ENCODE results near the gene TIGD1. TPM values are rescaled to one million over a fixed set of nuclear protein-coding genes. Genes with fewer than 3 reads are reported as not detected.
"Not testable (repeated sequence)": the region's sequence is repeated elsewhere in the genome, so short reads cannot be mapped to it uniquely, and the experiment has no call there.

TIGD1 gene
- total and polyA plus RNA-seq, 3 donors from 2014 or later: 6.8 to 9.4 (median 9.2) TPM

DNA sequence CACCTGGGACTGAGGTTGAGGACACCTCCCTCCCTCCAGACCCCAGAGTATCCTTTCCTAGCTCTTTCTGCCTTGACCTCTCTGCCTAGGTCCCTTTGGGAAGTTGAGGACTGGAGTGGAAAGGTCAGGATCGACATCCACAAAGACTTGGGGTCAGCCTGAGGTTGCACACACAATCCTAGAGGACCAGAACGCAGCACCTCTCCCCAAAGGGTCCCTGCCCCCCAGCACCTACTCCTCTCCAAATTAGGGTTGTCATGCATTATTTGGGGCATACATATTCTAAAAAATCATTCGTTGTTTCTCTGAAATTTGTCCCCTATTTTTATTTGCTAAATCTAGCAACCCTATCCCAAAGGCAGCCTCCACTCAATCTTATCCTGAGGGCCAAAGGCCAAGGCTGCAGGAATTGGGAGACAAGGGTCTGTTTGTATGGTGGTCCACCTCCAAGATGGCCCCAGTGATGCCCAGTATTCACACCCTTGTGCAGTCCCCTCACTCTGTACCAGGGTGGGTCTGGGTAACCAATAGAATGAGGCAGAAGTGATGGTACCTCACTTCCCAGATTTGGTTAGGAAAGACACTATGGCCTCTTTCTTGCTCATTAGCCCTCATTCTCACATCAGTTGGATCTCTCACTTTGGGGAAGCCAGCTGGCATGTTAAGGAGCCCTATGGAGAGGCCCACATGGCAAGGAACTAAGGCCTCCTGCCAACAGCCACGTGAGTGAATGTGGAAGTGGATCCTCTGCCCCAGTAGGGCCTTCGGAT is 14.4 kb downstream of the TIGD1 start:
- Histone ChIP-seq H3K4me1 (no peaks in the 10 kb centered on the region), H3K4me3 (no peak overlapping the region), H3K27me3 (no peaks in the 10 kb centered on the region), H3K27ac (no peak overlapping the region), H3K9me3 (no peaks in the 10 kb centered on the region), H3K36me3 (ENCODE audit: low read depth, missing control alignments) (no peaks in the 10 kb centered on the region)
- DNase-seq: no peak
- intact Hi-C loops (cut with DNase I; ENCODE audit: low total_unique reads): no loop called here
- 89 to 94% methylated on average over 5 of the region's 5 CpGs for WGBS, 2 donors
- TF ChIP-seq POLR2A (IDR thresholded peaks at IDR 0.05): no peak
- TF ChIP-seq, protein P1, sequence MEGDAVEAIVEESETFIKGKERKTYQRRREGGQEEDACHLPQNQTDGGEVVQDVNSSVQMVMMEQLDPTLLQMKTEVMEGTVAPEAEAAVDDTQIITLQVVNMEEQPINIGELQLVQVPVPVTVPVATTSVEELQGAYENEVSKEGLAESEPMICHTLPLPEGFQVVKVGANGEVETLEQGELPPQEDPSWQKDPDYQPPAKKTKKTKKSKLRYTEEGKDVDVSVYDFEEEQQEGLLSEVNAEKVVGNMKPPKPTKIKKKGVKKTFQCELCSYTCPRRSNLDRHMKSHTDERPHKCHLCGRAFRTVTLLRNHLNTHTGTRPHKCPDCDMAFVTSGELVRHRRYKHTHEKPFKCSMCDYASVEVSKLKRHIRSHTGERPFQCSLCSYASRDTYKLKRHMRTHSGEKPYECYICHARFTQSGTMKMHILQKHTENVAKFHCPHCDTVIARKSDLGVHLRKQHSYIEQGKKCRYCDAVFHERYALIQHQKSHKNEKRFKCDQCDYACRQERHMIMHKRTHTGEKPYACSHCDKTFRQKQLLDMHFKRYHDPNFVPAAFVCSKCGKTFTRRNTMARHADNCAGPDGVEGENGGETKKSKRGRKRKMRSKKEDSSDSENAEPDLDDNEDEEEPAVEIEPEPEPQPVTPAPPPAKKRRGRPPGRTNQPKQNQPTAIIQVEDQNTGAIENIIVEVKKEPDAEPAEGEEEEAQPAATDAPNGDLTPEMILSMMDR (IDR thresholded peaks at IDR 0.05): no peak

GRCh38 chr2:232534940-232535651 is 15.3 kb downstream of the TIGD1 start:
- no peak overlapping the region for H3K4me3 ChIP-seq
- intact Hi-C loops (cut with DNase I; ENCODE audit: low total_unique reads): no loop called here
- no peak overlapping the region for H3K27ac ChIP-seq
- no peaks in the 10 kb centered on the region for H3K9me3 ChIP-seq
- no peaks in the 10 kb centered on the region for H3K36me3 ChIP-seq (ENCODE audit: low read depth, missing control alignments)
- 85 to 86% methylated on average over 12 of the region's 14 CpGs for WGBS, 2 donors
- TF ChIP-seq POLR2A (IDR thresholded peaks at IDR 0.05): no peak
- TF ChIP-seq, protein P1 (IDR thresholded peaks at IDR 0.05): no peak
- H3K4me1 ChIP-seq: no peaks in the 10 kb centered on the region
- H3K27me3 ChIP-seq: no peaks in the 10 kb centered on the region
- DNase-seq: no peak

DNA sequence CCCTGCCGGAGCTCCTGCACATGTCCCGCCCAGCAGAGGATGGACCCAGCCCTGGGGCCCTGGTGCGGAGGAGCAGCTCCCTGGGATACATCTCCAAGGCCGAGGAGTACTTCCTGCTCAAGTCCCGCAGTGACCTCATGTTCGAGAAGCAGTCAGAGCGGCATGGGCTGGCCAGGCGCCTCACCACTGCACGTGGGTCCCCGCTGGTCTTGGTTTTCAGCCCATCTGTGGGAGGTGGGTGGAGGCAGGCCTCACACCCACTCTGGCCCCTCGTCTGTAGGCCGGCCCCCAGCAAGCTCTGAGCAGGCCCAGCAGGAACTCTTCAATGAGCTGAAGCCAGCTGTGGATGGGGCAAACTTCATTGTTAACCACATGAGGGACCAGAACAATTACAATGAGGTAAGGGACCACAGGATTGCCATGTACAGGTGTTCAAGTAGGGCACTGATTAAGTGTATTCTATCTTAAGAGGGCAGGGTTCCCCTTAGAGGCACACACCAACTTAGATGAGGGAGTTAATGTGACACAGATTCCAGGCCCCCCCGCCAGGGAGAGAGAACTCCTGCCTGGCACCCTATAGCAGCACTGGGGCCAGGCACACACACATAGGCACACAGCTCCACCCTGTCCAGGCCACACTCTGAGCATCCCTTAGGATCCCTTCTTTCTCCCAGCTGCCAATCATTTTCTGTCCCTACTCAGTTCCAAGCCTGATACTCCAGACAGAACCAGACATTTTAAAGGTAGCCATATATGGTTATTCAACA is 16.2 kb downstream of the TIGD1 start:
- Histone ChIP-seq H3K27me3 (no peaks in the 10 kb centered on the region), H3K4me1 (no peaks in the 10 kb centered on the region), H3K36me3 (ENCODE audit: low read depth, missing control alignments) (no peaks in the 10 kb centered on the region), H3K9me3 (no peaks in the 10 kb centered on the region), H3K4me3 (no peak overlapping the region), H3K27ac (no peak overlapping the region)
- peak; percentile 84 for DNase-seq
- no peak for TF ChIP-seq POLR2A (IDR thresholded peaks at IDR 0.05)
- TF ChIP-seq, protein P1 (IDR thresholded peaks at IDR 0.05): no peak
- whole genome bisulfite sequencing, 2 donors: 44 to 52% methylated on average over 5 to 13 of the region's 13 CpGs
- intact Hi-C loops (cut with DNase I; ENCODE audit: low total_unique reads): no loop called here

- DNase-seq; H3K4me3 ChIP-seq; H3K4me1 ChIP-seq; H3K36me3 ChIP-seq (ENCODE audit: low read depth, missing control alignments); H3K9me3 ChIP-seq; H3K27ac ChIP-seq; intact Hi-C loops (cut with DNase I; ENCODE audit: low total_unique reads); H3K27me3 ChIP-seq: not testable (repeated sequence)
- 93 to 97% methylated on average over 7 of the region's 7 CpGs for WGBS, 2 donors
Measured at GRCh38 chr2:232532821-232533220, 17.5 kb downstream of the TIGD1 start.

GRCh38 chr2:232532419-232532818 is 17.9 kb downstream of the TIGD1 start:
- intact Hi-C loops (cut with DNase I; ENCODE audit: low total_unique reads): no loop called here

More at GRCh38 chr2:232532419-232532818, 17.9 kb downstream of the TIGD1 start:
- Histone ChIP-seq H3K4me1 (no peaks in the 10 kb centered on the region), H3K27me3 (no peaks in the 10 kb centered on the region), H3K4me3 (no peak overlapping the region), H3K27ac (no peak overlapping the region), H3K36me3 (ENCODE audit: low read depth, missing control alignments) (no peaks in the 10 kb centered on the region), H3K9me3 (no peaks in the 10 kb centered on the region)
- TF ChIP-seq, protein P1 (IDR thresholded peaks at IDR 0.05): no peak
- no peak for TF ChIP-seq POLR2A (IDR thresholded peaks at IDR 0.05)
- 55 to 70% methylated on average over 9 of the region's 9 CpGs for WGBS, 2 donors
- DNase-seq: no peak
